HepG2 (cell line): ENCODE results near the gene AKAP1. TPM values are rescaled to one million over a fixed set of nuclear protein-coding genes. Genes with fewer than 3 reads are reported as not detected.

Source experiments
- AKAP8 ChIP-seq: sonication (generic); formaldehyde crosslinking; IDR thresholded peaks from 2 replicates; pipeline ENCODE4 v1.5.1; 2020; ENCODE audit warnings: mild to moderate bottlenecking, missing genetic modification reagents
- ARNT2 ChIP-seq: sonication (generic); formaldehyde crosslinking; IDR thresholded peaks from 2 replicates; pipeline ENCODE4 v1.8.0; 2022; ENCODE audit warnings: mild to moderate bottlenecking, low read depth, missing genetic modification reagents, moderate library complexity
- BHLHE40 ChIP-seq: IDR thresholded peaks from 2 replicates; pipeline ENCODE4 v1.6.1; 2011; ENCODE audit warnings: low read length, improper control_type of control experiment
- DZIP1 ChIP-seq: sonication (generic); formaldehyde crosslinking; IDR thresholded peaks from 2 replicates; pipeline ENCODE4 v1.5.0; 2020; ENCODE audit warnings: mild to moderate bottlenecking, missing genetic modification reagents
- GATAD2A ChIP-seq: IDR thresholded peaks from 2 replicates; pipeline ENCODE4 v1.6.1; 2016
- HOMEZ ChIP-seq: IDR thresholded peaks from 2 replicates; pipeline ENCODE4 v1.6.1; 2016; ENCODE audit warnings: low read depth
- HOXD1 ChIP-seq: sonication (generic); formaldehyde crosslinking; IDR thresholded peaks from 2 replicates; pipeline ENCODE4 v1.5.0; 2020; ENCODE audit warnings: missing genetic modification reagents
- RNF2 ChIP-seq: fragments of 450-650 bp; conservative IDR thresholded peaks from 2 replicates; pipeline ENCODE4 v1.6.1; 2016; ENCODE audit warnings: low read depth
- SMAD1 ChIP-seq: sonication (generic); formaldehyde crosslinking; IDR thresholded peaks from 2 replicates; pipeline ENCODE4 v1.4.0; 2020; ENCODE audit warnings: missing genetic modification reagents, low read depth, mild to moderate bottlenecking, borderline replicate concordance
- SRSF9 ChIP-seq: fragments of 200-400 bp; formaldehyde crosslinking; IDR thresholded peaks from 2 replicates; pipeline ENCODE4 v1.6.1; 2018; ENCODE audit warnings: borderline replicate concordance, mild to moderate bottlenecking, low read depth, low read length; ENCODE audit not compliant: insufficient read depth, poor library complexity, severe bottlenecking
- ZMYM4 ChIP-seq: sonication (generic); formaldehyde crosslinking; IDR thresholded peaks from 2 replicates; pipeline ENCODE4 v1.8.1; 2023; ENCODE audit warnings: mild to moderate bottlenecking, missing genetic modification reagents
- ZNF30 ChIP-seq: sonication (generic); formaldehyde crosslinking; IDR thresholded peaks from 2 replicates; pipeline ENCODE4 v1.5.0; 2020; ENCODE audit warnings: mild to moderate bottlenecking, missing genetic modification reagents
- ZNF687 ChIP-seq: sonication (generic); formaldehyde crosslinking; IDR thresholded peaks from 2 replicates; pipeline ENCODE4 v1.5.1; 2020; ENCODE audit warnings: mild to moderate bottlenecking, missing genetic modification reagents, moderate library complexity
- ZNF710 ChIP-seq: sonication (generic); formaldehyde crosslinking; IDR thresholded peaks from 2 replicates; pipeline ENCODE4 v1.5.0; 2020; ENCODE audit warnings: mild to moderate bottlenecking, missing genetic modification reagents, borderline replicate concordance
- ZNF816 ChIP-seq: sonication (generic); formaldehyde crosslinking; IDR thresholded peaks from 2 replicates; pipeline ENCODE4 v1.8.0; 2022; ENCODE audit warnings: missing genetic modification reagents, mild to moderate bottlenecking, borderline replicate concordance
- ZNF839 ChIP-seq: sonication (generic); formaldehyde crosslinking; IDR thresholded peaks from 2 replicates; pipeline ENCODE4 v1.4.0; 2020; ENCODE audit warnings: missing genetic modification reagents, mild to moderate bottlenecking, borderline replicate concordance
- polyA plus RNA-seq, 8 experiments: library from polyadenylated mRNA; depleted of rRNA in 3 of 8; stranded (reverse) in 7 of 8; unstranded in 1 of 8; fragments of >200 nt; fragmentation: Illumina TruSeq in 4 of 8; extraction: Trizol in 4 of 8; gene quantifications; 2 replicates each; pipeline versions ENCODE4 v1.2.1 to v1.2.3, GENCODE V29; 2011 to 2016; ENCODE audit warnings: low read depth in 4 of 8, missing spikeins in 1 of 8, mixed read lengths in 1 of 8; ENCODE audit not compliant: insufficient read depth in 1 of 8
- total RNA-seq, 5 experiments: library from RNA; depleted of rRNA; stranded (reverse); fragments of >200 nt; fragmentation: Illumina TruSeq; extraction: Trizol; gene quantifications; 2 replicates each; pipeline ENCODE4 v1.2.3, GENCODE V29; 2016; ENCODE audit warnings: low read depth in 1 of 5

AKAP1 gene
- total and polyA plus RNA-seq, 2 of the 13 experiments (the other 11 are each of a cell fraction or from before 2014, with no cell fraction given): 101 to 131 TPM

GRCh38 chr17:57114085-57114673 is 29.1 kb downstream of the AKAP1 start (continued):
- TF ChIP-seq ARNT2: no peak
- no peak for TF ChIP-seq HOXD1
- TF ChIP-seq RNF2: no peak
- no peak; the same call in 1 of the 2 replicates for TF ChIP-seq ZNF710 (CRISPR knock-in tag)
- TF ChIP-seq ZNF687: peak; percentile 65
- TF ChIP-seq SMAD1: no peak
- 0 out of 2 replicates have a peak, but pooled peaks have one; percentile 26 for TF ChIP-seq ZMYM4 (CRISPR knock-in tag)
- peak; percentile 75; the same call in 1 of the 2 replicates for TF ChIP-seq AKAP8 (CRISPR knock-in tag)
- 0 out of 2 replicates have a peak, but pooled peaks have one; percentile 1 for TF ChIP-seq BHLHE40
- no peak for TF ChIP-seq DZIP1 (CRISPR knock-in tag)
- TF ChIP-seq SRSF9: no peak
- no peak for TF ChIP-seq ZNF839 (CRISPR knock-in tag)
- no peak for TF ChIP-seq GATAD2A (CRISPR knock-in tag)
- TF ChIP-seq HOMEZ (CRISPR knock-in tag): 0 out of 2 replicates have a peak, but pooled peaks have one; percentile 27
- TF ChIP-seq ZNF816 (CRISPR knock-in tag): no peak
- TF ChIP-seq ZNF30 (CRISPR knock-in tag): no peak
